Adrenal gland (tissue), 5 donors: ENCODE data around the gene NLRX1.

Experiments used
- POLR2A ChIP-seq, 2 donors: fragments of 450-650 bp; IDR thresholded peaks; one replicate each; pipeline ENCODE4 v1.6.1; 2017; ENCODE audit warnings: antibody characterized with exemption in 2 of 2, mild to moderate bottlenecking in 2 of 2, moderate library complexity in 1 of 2
- TF ChIP-seq, protein P1 (sequence below), 6 experiments: fragments of 450-650 bp in 4 of 6; fragments of 200-600 bp in 2 of 6; sonication (generic) in 1 of 6; IDR thresholded peaks; 1 replicate in 5 of 6; 2 replicates in 1 of 6; pipeline versions ENCODE4 v1.5.1 to v1.8.0; 2016 to 2021; ENCODE audit warnings: antibody characterized with exemption in 6 of 6, mild to moderate bottlenecking in 2 of 6, moderate library complexity in 1 of 6
- donor health status: DM: no; HTN: no; CAD: no.

DNA sequence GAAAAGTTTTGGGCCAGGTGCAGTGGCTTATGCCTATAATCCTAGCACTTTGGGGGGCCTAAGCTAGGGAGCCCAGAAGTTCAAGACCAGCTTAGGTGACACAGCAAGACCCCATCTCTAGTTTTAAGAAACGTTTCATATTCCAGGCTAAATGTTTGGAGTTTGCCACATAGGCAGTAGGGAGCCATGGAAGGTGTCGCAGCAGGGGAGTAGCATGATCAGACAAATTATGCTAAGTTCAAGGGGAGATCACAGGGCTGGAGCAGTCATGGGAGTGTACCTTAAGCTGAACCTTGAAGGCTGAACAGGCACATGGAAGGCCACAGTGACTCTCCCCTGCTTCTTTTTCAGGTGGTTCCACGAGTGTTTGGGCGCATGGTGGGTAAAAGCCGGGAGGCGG is 10.8 kb downstream of the NLRX1 start:
- TF ChIP-seq, protein P1, sequence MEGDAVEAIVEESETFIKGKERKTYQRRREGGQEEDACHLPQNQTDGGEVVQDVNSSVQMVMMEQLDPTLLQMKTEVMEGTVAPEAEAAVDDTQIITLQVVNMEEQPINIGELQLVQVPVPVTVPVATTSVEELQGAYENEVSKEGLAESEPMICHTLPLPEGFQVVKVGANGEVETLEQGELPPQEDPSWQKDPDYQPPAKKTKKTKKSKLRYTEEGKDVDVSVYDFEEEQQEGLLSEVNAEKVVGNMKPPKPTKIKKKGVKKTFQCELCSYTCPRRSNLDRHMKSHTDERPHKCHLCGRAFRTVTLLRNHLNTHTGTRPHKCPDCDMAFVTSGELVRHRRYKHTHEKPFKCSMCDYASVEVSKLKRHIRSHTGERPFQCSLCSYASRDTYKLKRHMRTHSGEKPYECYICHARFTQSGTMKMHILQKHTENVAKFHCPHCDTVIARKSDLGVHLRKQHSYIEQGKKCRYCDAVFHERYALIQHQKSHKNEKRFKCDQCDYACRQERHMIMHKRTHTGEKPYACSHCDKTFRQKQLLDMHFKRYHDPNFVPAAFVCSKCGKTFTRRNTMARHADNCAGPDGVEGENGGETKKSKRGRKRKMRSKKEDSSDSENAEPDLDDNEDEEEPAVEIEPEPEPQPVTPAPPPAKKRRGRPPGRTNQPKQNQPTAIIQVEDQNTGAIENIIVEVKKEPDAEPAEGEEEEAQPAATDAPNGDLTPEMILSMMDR (IDR thresholded peaks at IDR 0.05): no peak
- no peak for TF ChIP-seq POLR2A (IDR thresholded peaks at IDR 0.05)
